Muscle of arm (tissue), 12 donors: ENCODE data around the gene LRRC49. TPM values are rescaled to one million over a fixed set of nuclear protein-coding genes. Genes with fewer than 3 reads are reported as not detected.

Source experiments
- DNase-seq: peaks from one replicate; pipeline ENCODE4 v3.0.0-alpha.2; 2013
- polyA plus RNA-seq, 12 donors: library from polyadenylated mRNA; unstranded; fragments of 120-200 nt; gene quantifications; one replicate each; pipeline ENCODE4 v1.2.1, GENCODE V29; 2013; ENCODE audit not compliant: insufficient read length in 12 of 12

The LRRC49 gene
- polyA plus RNA-seq, 12 donors: 4.9 to 10.5 (median 7.0) TPM; not detected in 2

DNA sequence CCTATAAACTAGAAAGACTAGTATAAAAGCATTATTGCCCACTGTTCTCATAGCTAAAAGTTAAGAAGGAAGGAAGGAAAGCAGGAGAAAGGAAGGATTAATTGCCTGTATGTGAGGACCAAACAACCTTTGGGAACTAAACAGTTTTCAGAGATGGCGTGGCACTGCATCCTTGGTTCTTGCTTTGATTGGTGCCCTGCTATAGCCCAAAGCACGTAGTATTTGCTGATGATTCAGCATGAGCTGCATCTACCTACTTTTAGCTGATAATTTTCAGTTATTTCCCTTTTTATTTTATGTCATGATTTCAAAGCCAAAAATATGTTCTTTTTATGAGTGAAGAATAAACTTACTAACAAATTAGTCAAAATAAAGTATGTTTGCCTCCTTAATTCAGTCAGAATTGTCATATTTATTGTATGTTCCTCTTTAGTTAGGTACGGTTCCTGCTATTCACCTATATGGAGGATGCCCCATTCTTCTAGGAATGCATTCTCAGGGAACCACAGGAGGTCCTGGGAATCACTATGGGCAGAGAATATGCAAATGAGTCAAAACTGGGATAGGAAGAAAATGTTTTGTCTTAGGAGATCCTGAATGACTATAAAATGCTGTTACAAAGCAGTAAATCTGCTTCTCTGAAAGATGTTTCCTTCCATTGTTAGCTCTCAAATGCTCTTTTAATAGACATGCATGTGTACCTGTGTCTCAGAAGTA lies 157.2 kb downstream of the LRRC49 start:
- DNase-seq: no peak

DNA sequence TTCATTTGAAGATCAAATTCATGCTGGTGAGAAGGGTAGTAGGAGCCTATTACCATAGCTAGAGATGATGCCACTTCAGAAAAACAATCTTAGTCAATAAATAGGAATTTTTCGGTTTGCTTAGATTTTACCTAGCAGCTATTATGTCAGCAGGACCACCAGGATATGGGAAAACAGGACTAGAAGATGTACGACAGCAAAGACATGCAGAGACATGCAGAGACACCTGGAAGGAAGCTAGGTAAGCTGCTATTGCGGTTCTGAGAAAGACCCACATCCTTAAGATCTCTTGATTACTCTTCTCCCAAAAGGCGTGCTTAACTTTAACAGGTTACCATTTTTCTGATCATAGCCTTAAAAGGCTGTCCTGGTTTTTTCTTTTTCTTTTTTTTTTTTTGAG lies 157.8 kb downstream of the LRRC49 start:
- DNase-seq: no peak

DNA sequence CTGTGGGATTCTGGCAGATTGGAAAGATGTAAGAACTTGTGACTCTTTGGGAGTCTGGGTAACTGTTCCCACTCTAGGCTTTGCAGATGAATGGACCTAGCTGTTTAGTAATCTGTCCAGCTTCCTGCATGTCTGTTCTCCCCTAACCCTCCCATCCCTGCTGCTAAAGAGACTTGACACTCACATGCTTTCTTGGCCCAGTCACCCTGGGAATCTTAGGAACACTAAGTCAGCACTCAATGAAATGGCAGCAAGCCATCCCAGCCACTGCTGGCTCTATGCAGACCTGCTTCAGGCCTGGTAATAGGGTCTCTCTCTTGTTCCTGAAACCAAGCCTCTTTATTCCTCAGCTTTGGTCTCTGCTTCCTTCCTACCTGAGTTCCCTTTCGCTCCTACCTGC lies 158.9 kb downstream of the LRRC49 start:
- DNase-seq: no peak

DNA sequence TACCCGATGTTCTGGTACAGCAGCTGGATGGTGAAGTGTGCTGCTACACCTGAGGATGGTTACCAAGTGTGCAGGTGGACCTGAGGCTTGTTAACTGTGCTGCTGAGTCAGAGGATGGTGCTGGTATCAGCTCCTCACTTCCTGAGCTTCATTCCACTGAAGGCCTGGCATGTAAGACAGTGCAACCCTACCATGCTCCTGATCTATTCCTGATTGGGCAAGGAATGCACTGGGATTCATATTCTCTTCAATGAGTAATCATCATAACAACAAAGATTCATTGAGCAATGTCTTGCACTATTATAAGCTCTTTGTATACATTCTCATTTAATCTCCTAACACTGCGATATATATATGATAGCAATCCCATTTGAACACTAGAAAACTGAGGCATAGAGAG lies 159.7 kb downstream of the LRRC49 start:
- no peak for DNase-seq

DNA sequence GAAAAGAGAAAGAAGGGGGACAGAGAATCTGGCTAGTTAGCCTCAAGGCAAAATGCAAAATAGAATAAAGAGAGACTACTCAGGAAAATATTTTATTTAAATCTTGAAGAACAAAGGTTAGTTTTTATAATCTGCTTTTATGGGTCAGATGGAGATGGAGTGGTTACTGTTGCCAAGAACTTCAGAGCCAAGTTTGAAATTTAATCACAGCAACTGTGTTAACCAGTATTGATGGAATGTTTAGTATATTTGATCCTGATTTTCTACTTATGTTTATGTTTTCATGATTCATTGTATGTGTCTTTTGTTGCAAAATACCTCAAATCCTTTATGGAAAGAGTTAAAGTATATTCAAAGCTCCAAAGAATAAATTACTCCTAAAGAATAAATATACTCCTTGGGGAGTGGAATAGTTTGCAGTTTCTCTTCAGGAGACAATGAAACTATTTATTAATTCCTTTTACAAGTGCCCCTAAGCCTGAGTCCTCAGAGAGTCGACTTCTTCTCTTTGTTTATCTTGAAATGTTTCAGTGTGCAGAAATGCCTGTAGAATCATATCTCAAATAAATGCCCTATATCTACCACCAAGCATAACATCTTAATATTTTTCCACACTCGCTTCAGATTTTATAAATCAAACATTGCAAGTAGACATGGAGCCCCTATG lies 161.8 kb downstream of the LRRC49 start:
- DNase-seq: no peak

DNA sequence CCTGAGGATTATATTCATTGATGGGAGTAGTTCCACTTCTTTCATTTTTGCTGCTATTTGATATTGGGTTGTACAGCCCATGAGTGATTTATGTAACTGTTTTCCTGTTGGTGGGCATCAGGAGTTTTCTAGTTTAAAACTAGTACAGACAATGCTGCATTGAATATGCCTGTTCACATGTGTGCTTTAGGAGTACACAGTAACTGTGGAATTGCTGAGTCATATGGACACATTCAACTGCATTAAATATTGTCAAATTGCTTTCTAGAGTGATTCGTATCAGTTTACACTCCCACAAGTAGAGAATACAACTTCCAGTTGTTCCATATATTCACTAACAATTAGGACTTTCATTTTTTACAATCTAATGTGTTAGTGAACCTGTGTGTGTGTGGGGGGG lies 162.8 kb downstream of the LRRC49 start:
- no peak for DNase-seq

DNA sequence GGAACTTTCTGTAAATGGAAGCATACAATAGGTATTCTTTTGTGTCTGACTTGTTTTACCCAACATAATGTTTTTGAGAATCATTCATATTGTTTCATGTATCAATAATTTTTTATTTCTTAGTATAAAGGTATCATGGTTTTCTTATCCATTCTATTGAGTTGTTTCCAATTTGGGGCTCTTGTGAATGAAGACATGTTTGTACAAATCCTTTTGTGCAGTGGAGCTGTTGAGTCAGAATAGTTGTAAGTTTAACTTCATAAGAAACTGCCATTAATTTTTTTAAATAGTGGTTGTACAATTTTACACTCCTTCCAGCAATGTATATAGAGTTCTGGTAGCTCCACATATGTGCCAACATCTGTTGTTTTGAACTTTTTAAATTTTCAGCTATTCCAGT lies 163.5 kb downstream of the LRRC49 start:
- DNase-seq: no peak

DNA sequence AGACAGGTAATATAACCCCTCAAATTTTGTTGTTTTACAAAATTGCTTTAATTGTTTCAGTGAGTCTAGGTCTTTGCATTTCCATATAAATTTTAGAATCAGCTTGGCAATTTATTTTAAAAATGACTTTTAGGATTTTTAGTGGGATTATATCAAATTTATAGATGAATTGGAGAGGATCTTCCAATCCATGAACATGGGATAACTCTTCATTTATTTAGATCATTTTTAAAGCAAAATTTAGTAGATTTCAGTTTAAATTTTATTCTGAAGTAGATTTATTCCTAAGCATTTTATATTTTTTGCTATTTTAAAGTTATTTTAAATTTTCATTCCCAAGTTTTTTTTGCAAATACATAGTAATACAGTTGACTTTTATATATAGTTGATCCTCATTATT lies 164.5 kb downstream of the LRRC49 start:
- no peak for DNase-seq

DNA sequence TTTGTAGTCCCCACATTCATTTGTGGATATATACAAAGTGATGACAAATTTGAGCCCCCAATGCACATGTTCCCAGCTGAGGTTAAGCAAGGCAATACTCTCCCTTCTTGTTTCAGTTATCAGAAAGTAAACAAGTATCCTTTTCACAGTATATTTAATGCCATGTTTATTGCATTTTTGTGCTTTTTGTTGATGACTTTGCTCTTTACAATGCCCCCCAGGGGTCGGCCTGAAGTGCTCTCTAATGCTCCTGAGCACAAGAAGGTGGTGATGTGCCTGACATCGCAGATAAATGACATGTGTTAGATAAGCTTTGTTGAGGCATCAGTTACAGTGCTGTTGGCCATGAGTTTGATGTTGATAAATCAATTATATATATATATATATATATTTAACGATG lies 165.0 kb downstream of the LRRC49 start:
- DNase-seq: no peak

DNA sequence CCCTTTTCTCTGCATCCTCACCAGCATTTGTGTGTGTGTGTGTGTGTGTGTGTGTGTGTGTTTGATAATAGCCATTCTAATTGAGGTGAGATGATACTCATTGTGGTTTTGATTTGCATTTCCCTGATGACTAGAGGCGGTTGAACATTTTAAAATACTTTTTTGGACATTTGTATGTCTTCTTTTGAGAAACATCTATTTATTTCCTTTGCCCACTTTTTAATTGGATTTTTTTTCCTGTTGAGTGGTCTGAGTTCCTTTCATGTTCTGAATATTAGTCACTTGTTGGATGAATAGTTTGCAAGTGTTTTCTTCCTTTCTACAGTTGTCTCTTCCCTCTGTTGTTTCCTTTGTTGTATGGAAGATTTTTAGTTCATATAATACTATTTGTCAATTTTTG lies 168.4 kb downstream of the LRRC49 start:
- no peak for DNase-seq

DNA sequence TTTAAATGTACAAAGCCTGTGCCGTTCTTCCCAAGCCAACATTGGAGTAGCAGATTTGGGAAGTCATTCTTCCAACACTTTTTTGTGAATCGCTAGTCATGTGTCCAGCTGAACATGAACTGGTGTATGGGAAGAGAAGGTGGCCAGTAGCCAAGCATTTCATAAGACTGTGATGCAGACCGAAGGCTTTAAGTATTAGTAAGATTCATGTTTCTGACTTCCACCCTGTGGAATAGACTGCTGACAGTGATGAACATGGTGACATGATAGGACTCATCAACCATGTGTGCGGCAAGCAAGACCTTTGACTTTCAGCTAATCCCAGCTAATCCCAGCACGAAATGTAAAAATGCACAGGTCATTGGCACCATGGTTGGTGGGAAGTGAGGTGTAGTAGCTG lies 174.4 kb downstream of the LRRC49 start:
- DNase-seq: no peak

DNA sequence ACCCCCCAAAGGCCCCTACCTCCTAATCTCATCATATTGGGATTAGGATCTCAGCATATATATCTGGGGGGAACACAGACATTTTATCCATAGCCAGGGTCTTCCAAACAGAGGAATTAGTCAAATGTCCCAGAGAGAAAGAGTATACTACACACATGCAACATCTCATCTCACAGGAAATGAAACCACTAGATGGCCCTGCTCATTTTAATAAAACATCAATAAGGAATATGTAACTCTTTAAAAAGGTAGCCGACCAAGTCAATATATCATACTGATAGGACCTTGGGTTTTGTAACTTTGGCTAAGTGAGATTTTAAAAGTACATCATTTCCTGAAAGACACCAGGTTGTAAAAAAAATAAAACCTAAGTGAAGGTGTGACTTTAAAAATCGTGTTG lies 177.1 kb downstream of the LRRC49 start:
- no peak for DNase-seq

DNA sequence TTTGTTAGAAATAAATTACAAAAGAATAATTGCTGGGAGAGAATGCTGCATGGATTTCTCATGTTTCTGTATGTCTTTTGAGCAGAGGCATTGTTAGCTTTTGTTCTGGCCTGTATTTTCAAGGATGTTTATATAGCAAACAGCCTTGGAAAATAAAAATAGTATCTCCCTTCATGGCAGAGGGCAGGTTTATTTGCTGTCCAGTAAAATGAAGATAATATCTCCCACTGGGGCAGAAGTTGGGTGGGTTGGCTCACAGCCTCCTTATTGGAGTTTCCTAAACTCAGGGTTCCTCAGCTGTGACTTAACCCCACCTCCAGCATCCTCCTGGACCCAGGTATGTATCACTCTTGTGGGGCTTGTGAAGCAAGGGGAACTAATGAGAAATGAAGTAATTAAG lies 178.9 kb downstream of the LRRC49 start:
- no peak for DNase-seq

DNA sequence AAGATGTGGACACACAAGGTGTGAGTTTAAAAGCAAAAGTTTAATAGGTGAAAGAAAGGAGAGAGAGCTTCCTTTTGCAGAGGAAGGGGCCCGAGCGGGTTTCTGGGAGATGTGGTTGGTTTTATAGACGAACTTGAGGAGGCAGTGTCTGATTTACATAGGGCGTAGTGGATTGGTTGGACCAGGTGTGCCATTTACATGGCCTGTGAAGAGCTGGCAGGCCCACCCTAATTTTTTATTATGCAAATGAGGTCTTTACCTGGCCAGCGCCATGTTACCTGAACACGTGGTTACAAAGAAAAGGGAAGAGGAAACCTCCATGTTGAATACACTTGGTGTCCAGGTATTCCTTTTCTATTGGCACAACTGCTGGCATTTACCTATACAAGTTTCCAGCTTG lies 179.8 kb downstream of the LRRC49 start:
- DNase-seq: no peak

DNA sequence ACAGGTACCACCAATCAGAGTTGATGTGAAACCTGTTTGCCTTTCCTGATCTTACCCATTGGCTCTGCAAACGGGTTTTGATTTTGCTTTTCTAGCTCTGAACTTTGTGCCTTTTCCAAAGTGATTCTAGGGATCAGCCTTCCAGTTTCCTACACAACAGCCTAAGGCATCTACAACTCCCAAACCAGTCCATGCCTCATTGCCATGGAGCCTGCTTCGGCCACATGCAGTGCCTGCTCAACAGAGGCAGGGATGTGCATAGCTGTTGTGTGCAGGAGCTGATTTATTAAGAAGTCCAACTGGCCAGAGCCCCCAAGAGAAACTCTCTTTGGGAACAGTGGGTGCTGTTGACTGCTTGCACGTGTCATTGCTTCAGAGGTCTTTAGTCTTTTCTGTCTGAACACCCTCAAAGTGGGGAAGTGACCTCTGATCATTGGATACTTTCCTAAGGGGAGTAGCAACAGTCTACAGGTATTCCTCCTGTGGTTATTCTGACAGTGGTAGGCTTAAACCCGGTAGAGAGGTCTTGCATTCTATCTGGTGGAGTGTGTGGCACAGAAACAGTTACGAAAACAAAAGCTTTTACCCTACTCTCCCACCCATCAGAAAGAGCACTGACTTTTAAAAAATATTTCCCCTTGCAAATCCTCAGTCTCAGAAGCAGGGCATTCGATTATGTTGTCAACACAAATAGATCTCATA lies 186.0 kb downstream of the LRRC49 start:
- no peak for DNase-seq

DNA sequence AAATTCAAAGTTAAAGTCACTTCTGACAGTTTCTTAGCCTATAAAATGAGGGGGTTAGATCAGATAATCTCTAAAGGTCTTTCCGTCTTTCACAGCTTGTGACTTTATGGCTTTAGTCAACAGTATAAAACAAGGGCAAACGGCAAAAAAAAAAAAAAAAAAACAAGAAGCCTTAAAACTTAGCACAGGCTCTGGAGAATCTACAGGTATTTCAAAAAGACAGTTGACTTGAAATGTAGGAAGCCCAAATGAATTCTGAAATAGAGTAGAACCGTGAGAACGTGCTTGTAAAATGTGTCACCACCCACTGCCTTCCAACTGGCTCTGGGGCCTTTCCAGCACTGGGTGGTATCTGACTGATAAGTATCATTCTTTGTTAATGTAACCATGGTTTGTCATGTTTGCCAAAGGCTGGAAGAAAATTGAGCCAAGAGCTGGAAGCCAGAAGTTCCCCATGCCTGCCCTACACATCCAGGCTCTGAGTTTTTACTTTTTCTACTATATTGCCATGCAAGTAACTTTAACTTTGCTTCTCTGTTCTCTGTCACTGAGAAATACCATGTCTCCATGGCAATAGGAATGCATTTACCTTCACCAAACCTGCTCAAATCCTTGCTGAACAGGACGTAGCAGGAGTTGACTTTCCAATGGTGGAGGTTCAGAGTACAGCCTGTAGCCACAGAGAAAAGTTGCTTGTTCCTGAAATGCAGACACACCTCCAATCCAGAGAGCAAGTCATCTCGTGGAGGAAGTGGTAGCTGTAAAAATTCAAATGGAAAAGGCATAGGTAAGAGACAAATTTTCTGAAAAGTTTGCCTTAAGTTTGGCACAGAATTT lies 186.8 kb downstream of the LRRC49 start:
- DNase-seq: no peak

DNA sequence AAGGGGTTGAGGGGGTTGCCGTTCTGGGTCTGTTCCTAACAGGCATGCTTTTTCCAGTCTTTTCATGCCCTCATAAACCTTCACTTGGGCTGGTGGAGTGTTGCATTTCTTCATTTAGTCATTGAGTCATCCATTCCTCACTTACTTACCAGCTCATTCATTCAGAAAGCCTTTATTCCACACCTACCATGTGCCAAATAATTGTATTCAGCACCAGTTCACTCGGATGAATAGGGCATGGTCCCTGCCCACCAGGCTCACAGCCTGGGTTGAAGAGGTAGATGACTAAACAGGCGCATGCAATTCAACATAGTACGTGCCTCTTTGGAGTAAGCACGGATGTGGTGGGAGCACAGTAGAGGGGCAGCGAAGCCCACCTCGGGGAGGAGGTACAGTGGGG lies 187.5 kb downstream of the LRRC49 start:
- no peak for DNase-seq

DNA sequence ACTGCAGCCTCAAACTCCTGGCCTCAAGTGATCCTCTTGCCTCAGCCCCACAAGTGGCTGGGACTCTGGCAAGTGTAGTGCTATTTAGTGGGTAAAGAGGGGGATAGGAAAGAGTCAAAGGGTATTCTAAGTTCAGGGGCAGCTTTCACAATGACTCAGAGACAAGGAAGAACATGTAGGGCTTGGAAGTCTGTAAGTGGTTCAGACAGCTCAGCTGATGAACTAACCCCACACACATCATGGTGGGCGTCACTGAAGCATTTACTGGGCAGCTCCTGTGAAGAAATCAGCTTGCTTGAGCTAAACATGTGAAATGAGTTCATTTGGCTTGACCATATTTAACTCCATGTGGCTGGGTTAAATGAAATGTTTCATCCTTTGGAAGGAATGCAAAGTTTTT lies 188.1 kb downstream of the LRRC49 start:
- DNase-seq: no peak

DNA sequence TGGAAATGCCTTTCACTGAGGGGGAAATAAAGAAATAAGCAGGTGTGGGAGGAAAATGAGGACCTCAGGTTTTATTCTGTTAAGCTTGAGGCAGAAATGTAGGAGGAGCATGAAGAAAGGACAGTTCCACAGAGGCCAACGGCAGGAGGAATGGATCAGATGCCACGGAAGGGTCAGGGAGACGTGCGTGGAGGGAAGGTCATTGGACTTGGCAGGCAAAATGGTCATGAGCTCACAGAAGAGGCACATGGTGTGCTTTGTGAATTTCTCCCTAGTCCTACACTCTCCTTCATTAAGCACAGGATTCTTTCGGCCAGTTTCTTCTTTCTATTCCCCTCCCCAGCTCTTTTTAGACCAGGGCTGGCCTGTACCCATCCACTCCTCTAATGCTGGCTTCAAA lies 190.2 kb downstream of the LRRC49 start:
- DNase-seq: no peak

DNA sequence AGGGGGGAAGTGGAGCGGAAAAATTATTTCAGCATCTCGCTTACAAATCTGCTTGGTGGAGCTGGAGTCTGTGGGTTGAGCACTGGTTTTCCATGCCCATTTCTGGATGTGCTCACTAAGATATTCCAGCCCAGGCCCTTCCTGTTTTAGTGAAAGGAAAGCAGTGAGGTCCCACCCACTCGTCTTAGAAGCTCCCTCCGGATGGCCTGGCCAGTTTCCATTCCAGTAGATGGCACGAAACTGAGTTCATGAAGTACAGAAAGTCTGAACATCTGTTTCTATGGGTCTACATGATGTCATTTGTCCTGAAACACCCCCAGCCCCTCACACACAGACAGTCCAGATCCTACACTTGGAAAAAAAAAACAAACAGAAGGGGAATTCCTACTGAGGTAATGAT lies 190.7 kb downstream of the LRRC49 start:
- peak; percentile 31 for DNase-seq

DNA sequence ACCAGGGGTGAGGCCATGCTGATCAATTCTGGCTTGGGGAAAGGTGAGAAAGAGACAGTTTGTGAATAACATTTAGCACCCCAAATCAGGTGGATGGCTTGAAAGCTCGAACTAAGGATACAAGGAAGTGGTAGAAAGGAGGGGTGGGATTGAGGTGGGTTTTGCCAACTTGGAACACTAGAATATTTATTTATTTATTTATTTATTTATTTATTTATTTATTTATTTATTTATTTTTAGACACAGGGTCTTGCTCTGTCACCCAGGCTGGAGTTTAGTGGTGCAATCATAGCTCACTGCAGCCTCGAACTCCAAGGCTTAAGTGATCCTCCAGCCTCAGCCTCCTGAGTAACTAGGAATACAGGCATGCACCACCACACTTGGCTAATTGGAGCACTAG lies 191.6 kb downstream of the LRRC49 start:
- no peak for DNase-seq

DNA sequence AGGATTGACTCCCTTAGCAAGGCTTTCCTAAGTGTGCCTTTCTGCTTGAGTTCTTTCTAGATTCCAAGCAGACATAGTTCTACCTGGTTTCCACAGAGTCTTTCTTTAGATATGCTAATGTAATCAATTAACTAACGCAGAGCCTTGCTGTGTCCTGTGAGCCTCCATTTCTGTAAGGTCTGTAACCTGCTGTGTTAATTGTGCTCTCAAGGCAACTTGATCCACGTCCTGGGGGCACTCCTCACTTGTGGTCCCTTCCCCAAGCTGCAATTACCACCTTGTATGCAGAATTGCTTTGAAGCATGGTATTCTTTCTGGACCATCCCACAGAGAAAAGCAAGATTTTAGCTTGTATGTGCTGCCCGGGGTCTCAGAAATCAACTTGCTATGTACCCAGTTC lies 193.2 kb downstream of the LRRC49 start:
- no peak for DNase-seq
